Thoracic aorta (tissue), 2 donors: Measurements from ENCODE around the gene GTF2IRD1. TPM values are rescaled to one million over a fixed set of nuclear protein-coding genes. Genes with fewer than 3 reads are reported as not detected.
"Not testable (repeated sequence)": the region's sequence is repeated elsewhere in the genome, so short reads cannot be mapped to it uniquely, and the experiment has no call there.

ENCODE experiments used
- ATAC-seq: fragments of 150-250 bp; one replicate; pipeline ENCODE4 v1.8.0; 2017; ENCODE audit warnings: low read depth; ENCODE audit not compliant: insufficient number of reproducible peaks, low FRiP score
- DNase-seq: peaks from one replicate; pipeline ENCODE4 v3.0.0-alpha.2; 2020; ENCODE audit warnings: low spot score
- H3K27ac ChIP-seq, 2 donors: fragments of 200-600 bp; sonication (generic); 1 replicate in 1 of 2; 2 replicates in 1 of 2; pipeline ENCODE4 v1.5.1; 2016; ENCODE audit warnings: mild to moderate bottlenecking in 2 of 2, moderate library complexity in 2 of 2
- H3K27me3 ChIP-seq: fragments of 200-600 bp; sonication (generic); replicated peaks from 2 replicates; pipeline ENCODE4 v1.6.0; 2016; ENCODE audit warnings: mild to moderate bottlenecking; ENCODE audit not compliant: insufficient read depth
- H3K36me3 ChIP-seq: fragments of 200-600 bp; sonication (generic); one replicate; pipeline ENCODE4 v1.5.1; 2016
- H3K4me1 ChIP-seq, 2 donors: fragments of 200-600 bp; sonication (generic); 1 replicate in 1 of 2; 2 replicates in 1 of 2; pipeline versions ENCODE4 v1.5.1 to v1.6.0; 2016; ENCODE audit warnings: low read depth in 2 of 2, mild to moderate bottlenecking in 1 of 2; ENCODE audit not compliant: control insufficient read depth in 1 of 2
- H3K4me3 ChIP-seq: fragments of 200-600 bp; sonication (generic); 2 replicates; pipeline ENCODE4 v1.5.1; 2016; ENCODE audit warnings: mild to moderate bottlenecking
- H3K9me3 ChIP-seq: fragments of 200-600 bp; sonication (generic); 2 replicates; pipeline ENCODE4 v1.5.1; 2016
- total RNA-seq, 2 donors: library from RNA; depleted of rRNA; stranded (reverse); fragments of >200 nt; gene quantifications; one replicate each; pipeline versions ENCODE4 v1.1.0 to v1.2.3, GENCODE V29; 2016
- TF ChIP-seq, protein P1 (sequence below): fragments of 200-600 bp; sonication (generic); IDR thresholded peaks from one replicate; pipeline ENCODE4 v1.5.1; 2019; ENCODE audit warnings: antibody characterized with exemption

GTF2IRD1 gene
- total RNA-seq, 2 donors from 2014 or later = 7.0 to 14.4 TPM

DNA sequence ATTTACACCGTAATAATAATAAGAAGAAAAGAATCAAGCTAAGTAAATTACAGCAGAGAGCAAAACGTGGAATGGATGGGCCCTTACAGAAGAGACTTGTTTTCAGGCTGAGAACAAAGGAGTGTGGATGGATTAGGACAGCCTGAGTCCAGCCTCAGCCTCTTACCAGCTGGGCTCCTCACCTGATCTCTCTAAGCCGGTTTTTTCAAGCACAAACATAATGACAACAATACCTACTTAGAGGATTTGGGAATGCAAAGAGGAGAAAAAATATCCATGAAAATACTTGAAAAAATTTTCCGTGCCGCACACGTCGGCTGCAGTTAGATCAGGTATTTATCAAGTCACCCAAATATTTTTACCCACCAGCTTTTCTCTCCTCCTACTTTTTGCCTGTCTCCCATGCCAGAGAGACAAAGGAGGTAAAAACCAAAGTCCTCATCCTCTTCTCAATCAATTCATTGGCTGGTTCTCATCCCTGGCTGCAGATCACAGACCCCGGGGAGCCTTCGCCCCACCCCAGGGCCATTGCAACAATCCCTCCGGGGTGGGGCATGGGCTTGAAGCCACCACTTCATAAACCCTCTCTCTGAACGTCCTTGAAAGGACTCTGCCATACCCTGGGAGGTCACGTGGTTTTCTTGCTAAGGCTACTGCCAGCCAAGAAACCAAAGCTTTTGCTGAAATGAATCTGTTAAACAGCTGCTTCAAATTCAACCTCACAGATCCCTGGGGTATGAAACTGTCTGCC is 174.1 kb downstream of the GTF2IRD1 start:
- no peaks in the 10 kb centered on the region for H3K36me3 ChIP-seq

DNA sequence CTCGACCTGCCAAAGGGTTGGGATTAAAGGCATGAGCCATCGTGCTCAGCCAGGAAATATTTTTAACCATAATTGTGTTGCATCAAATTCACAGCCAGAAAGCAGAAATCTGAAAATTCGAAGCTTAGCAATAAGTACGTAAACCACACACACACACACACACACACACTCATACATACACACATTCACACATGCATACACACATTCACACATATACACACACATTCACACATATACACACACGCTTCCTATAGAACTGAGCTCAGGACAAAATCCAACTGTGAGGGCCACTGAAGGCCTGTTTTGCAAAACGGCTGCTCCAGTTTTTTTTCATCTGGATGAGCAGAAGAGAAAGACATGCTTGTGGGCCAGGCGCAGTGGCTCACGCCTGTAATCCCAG is 178.8 kb downstream of the GTF2IRD1 start:
- Histone ChIP-seq H3K36me3 (no peaks in the 10 kb centered on the region), H3K9me3 (no peaks in the 10 kb centered on the region), H3K27ac (no peak overlapping the region), H3K4me3 (no peak overlapping the region), H3K27me3 (no peaks in the 10 kb centered on the region), H3K4me1 (peaks cover 9 to 23% of the 10 kb centered on the region in 2 donors)
- ATAC-seq (no peak), DNase-seq (no peak)
- TF ChIP-seq, protein P1, sequence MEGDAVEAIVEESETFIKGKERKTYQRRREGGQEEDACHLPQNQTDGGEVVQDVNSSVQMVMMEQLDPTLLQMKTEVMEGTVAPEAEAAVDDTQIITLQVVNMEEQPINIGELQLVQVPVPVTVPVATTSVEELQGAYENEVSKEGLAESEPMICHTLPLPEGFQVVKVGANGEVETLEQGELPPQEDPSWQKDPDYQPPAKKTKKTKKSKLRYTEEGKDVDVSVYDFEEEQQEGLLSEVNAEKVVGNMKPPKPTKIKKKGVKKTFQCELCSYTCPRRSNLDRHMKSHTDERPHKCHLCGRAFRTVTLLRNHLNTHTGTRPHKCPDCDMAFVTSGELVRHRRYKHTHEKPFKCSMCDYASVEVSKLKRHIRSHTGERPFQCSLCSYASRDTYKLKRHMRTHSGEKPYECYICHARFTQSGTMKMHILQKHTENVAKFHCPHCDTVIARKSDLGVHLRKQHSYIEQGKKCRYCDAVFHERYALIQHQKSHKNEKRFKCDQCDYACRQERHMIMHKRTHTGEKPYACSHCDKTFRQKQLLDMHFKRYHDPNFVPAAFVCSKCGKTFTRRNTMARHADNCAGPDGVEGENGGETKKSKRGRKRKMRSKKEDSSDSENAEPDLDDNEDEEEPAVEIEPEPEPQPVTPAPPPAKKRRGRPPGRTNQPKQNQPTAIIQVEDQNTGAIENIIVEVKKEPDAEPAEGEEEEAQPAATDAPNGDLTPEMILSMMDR = no peak

More for the DNA sequence above, 174.1 kb downstream of the GTF2IRD1 start:
- TF ChIP-seq, protein P1 = no peak
- DNase-seq (no peak), ATAC-seq (no peak)
- Histone ChIP-seq H3K9me3 (no peaks in the 10 kb centered on the region), H3K27ac (no peak overlapping the region), H3K4me3 (no peak overlapping the region), H3K27me3 (no peaks in the 10 kb centered on the region), H3K4me1 (peaks cover 6 to 11% of the 10 kb centered on the region in 2 donors)

DNA sequence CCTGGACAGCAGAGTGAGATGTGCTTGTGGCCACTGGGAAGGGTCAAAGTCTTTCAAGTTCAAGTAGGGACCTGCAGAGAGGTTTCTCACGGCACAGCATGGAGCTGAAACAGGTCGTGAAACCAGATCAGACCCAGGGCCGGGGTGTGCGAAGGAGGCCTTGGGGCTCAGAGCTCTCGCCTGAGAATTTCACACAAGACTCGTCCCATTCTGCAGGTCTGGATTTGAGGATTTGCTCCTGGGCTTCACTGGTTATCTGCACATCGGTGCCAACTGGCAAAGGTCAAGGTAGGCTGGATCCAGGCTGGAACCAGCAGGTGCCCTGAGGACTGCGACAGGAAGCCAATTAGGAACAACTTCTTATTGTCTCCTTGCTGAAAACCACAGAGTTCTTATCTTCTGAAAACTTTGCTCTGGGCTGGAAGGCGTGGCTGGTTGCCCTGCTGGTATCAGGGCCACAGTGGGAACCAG is 179.8 kb downstream of the GTF2IRD1 start:
- no peak for ATAC-seq
- TF ChIP-seq, protein P1 = no peak
- Histone ChIP-seq H3K4me1 (peaks cover 5 to 17% of the 10 kb centered on the region in 2 donors), H3K27ac (no peak overlapping the region), H3K4me3 (no peak overlapping the region), H3K9me3 (no peaks in the 10 kb centered on the region), H3K27me3 (no peaks in the 10 kb centered on the region), H3K36me3 (no peaks in the 10 kb centered on the region)
- no peak for DNase-seq

DNA sequence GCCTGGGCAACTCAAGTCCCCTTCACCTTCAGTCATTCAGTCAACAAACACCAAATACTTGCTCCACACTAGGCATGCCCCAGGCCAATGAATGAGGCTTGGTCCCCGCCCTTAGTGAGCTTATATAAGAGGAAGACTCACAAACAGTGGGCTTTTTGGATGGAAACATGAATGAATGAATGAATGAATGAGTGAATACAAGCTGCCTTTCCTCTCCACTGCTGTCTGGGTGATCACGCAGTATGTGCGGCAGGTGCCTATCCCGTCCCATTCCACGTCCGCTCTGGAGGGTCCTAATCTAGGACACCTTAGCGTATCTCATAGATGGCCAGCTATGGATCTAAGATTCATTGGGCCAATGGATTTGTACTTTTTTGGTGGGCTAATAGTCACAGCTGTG is 184.0 kb downstream of the GTF2IRD1 start:
- TF ChIP-seq, protein P1 = no peak

DNA sequence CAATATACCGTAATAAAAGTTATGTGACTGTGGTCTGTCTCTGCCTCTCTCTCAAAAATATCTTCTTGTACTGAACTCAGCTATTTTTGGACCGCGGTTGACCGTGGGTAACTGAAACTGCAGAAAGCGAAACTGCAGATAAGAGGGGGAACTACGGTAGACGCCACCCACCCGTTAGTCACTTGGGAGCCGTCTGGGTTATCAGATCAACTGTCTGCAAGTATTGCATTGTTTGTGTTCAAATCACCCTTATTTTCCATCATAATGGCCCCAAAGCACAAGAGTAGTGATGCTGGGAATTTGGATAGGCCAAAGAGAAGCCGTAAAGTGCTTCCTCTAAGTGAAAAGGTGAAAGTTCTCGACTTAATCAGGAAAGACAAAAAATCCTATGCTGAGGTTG is 196.3 kb downstream of the GTF2IRD1 start:
- peak overlapping the region in 1 of 2 donors; percentile 41 for H3K27ac ChIP-seq
- peak; percentile 60 for ATAC-seq

More for the DNA sequence above, 184.0 kb downstream of the GTF2IRD1 start:
- peaks cover 5 to 17% of the 10 kb centered on the region in 2 donors for H3K4me1 ChIP-seq
- H3K4me3 ChIP-seq = no peak overlapping the region
- no peaks in the 10 kb centered on the region for H3K9me3 ChIP-seq
- no peaks in the 10 kb centered on the region for H3K27me3 ChIP-seq
- DNase-seq (no peak), ATAC-seq (no peak)
- no peak overlapping the region for H3K27ac ChIP-seq
- no peaks in the 10 kb centered on the region for H3K36me3 ChIP-seq

DNA sequence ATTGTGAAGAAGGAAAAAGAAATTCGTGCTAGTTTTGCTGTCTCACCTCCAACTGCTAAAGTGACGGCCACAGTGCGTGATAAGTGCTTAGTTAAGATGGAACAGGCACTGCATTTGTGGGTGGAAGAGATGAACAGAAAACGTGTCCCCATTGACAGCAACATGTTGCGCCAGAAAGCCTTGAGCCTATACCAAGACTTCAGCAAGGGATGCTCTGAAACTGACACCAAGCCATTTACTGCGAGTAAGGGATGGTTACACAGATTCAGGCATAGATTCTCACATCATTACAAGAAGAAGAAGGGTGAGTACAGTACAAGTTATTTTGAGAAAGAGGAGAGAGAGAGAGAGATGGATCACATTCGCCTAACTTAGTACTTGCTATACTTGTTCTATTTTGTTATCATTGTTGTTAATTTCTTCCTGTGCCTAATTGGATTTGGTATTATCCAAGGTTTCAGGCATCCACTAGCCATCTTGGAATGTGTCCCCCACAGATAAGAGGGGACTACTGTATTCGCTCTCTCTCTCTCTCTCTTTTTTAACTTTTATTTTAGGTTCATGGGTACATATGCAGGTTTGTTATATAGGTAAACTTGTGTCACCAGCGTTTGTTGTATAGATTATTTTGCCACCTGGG is 196.9 kb downstream of the GTF2IRD1 start:
- H3K9me3 ChIP-seq, H3K4me1 ChIP-seq, DNase-seq, H3K36me3 ChIP-seq, H3K27me3 ChIP-seq, ATAC-seq: not testable (repeated sequence)
- Histone ChIP-seq H3K4me3 (peak overlapping the region; percentile 68), H3K27ac (peak overlapping the region in 1 of 2 donors; percentile 41)

More for the DNA sequence above, 196.3 kb downstream of the GTF2IRD1 start:
- peak overlapping the region; percentile 68 for H3K4me3 ChIP-seq
- DNase-seq, H3K27me3 ChIP-seq, H3K9me3 ChIP-seq, H3K36me3 ChIP-seq, H3K4me1 ChIP-seq: not testable (repeated sequence)

DNA sequence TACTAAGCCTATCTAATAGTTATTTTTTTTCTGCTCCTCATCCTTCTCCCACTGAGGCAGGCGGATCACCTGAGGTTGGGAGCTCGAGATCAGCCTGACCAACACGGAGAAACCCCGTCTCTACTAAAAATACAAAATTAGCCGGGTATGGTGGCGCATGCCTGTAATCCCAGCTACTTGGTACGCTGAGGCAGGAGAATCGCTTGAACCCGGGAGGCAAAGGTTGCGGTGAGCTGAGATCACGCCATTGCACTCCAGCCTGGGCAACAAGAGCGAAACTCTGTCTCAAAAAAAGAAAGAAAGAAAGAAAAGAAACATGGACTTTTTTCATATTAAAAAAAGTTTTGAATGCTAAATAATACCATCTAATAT is 197.4 kb downstream of the GTF2IRD1 start:
- not testable (repeated sequence) for ATAC-seq, H3K4me3 ChIP-seq, H3K27ac ChIP-seq, DNase-seq, H3K27me3 ChIP-seq, H3K36me3 ChIP-seq, H3K9me3 ChIP-seq
- H3K4me1 ChIP-seq = peaks cover 3 to 10% of the 10 kb centered on the region in 2 donors
